Keratinocyte (primary cell): ENCODE measurements around the gene MRPS22. TPM values are rescaled to one million over a fixed set of nuclear protein-coding genes. Genes with fewer than 3 reads are reported as not detected.

Source experiments
- DNase-seq: peaks from one replicate; pipeline ENCODE4 v3.0.0-alpha.2; 2011; ENCODE audit warnings: low read depth, missing footprints, low spot score
- FAIRE-seq: peaks from 2 replicates; lab custom pipeline; 2011; peaks lifted over from hg19 to GRCh38; lab: Jason Lieb, UNC
- H2AFZ ChIP-seq: 2 replicates; pipeline ENCODE4 v1.6.0; 2012; ENCODE audit warnings: low read length, control low read depth, inconsistent platforms; ENCODE audit not compliant: control insufficient read depth
- H3K27ac ChIP-seq: 2 replicates; pipeline ENCODE4 v1.5.1; 2011; ENCODE audit warnings: low read length; ENCODE audit not compliant: control insufficient read depth, insufficient read depth
- H3K27me3 ChIP-seq: 3 replicates; pipeline ENCODE4 v1.6.0; 2011; ENCODE audit warnings: low read length; ENCODE audit not compliant: control insufficient read depth, insufficient read depth; ENCODE audit errors: extremely low read depth
- H3K36me3 ChIP-seq, 2 experiments: 2 replicates in 1 of 2; 3 replicates in 1 of 2; pipeline ENCODE4 v1.5.1; 2011; ENCODE audit warnings: low read length in 2 of 2, mild to moderate bottlenecking in 1 of 2; ENCODE audit not compliant: control insufficient read depth in 2 of 2, insufficient read depth in 2 of 2; ENCODE audit errors: extremely low read depth in 1 of 2
- H3K4me1 ChIP-seq: 3 replicates; pipeline ENCODE4 v1.5.1; 2011; ENCODE audit warnings: low read length; ENCODE audit not compliant: control insufficient read depth, insufficient read depth; ENCODE audit errors: extremely low read depth
- H3K4me2 ChIP-seq: 3 replicates; pipeline ENCODE4 v1.6.0; 2011; ENCODE audit warnings: low read depth, low read length; ENCODE audit not compliant: control insufficient read depth, insufficient read depth; ENCODE audit errors: extremely low read depth
- H3K4me3 ChIP-seq, 3 experiments: fragments of 200-600 bp in 1 of 3; sonication (generic) in 1 of 3; 2 replicates in 2 of 3; 3 replicates in 1 of 3; pipeline ENCODE4 v1.5.1; 2011 to 2016; ENCODE audit warnings: low read length in 3 of 3, mild to moderate bottlenecking in 3 of 3, control low read depth in 2 of 3, inconsistent platforms in 1 of 3, low read depth in 1 of 3, mixed read lengths in 1 of 3, mixed run types in 1 of 3, moderate library complexity in 1 of 3; ENCODE audit not compliant: control insufficient read depth in 2 of 3, insufficient read depth in 2 of 3; ENCODE audit errors: extremely low read depth in 1 of 3
- H3K79me2 ChIP-seq: 2 replicates; pipeline ENCODE4 v1.6.0; 2012; ENCODE audit warnings: low read length; ENCODE audit not compliant: control insufficient read depth, insufficient read depth
- H3K9ac ChIP-seq: 3 replicates; pipeline ENCODE4 v1.6.0; 2011; ENCODE audit warnings: low read length; ENCODE audit not compliant: control insufficient read depth, insufficient read depth; ENCODE audit errors: extremely low read depth
- H3K9me1 ChIP-seq: 3 replicates; pipeline ENCODE4 v1.6.0; 2011; ENCODE audit warnings: low read length; ENCODE audit not compliant: control insufficient read depth, insufficient read depth; ENCODE audit errors: extremely low read depth
- H3K9me3 ChIP-seq: 2 replicates; pipeline ENCODE4 v1.5.1; 2012; ENCODE audit warnings: low read depth, low read length; ENCODE audit not compliant: control insufficient read depth
- H4K20me1 ChIP-seq: 3 replicates; pipeline ENCODE4 v1.6.0; 2011; ENCODE audit warnings: low read length; ENCODE audit not compliant: control insufficient read depth, insufficient read depth; ENCODE audit errors: extremely low read depth
- CTCF ChIP-seq, 3 experiments: IDR thresholded peaks in 1 of 3; conservative IDR thresholded peaks in 1 of 3; optimal IDR thresholded peaks in 1 of 3; 2 replicates in 2 of 3; 3 replicates in 1 of 3; pipeline versions ENCODE3 to v1.5.1; 2011; ENCODE audit warnings: low read length in 3 of 3, mild to moderate bottlenecking in 3 of 3, moderate library complexity in 2 of 3, control low read depth in 1 of 3, inconsistent platforms in 1 of 3; ENCODE audit not compliant: insufficient read depth in 2 of 3; ENCODE audit errors: extremely low read depth in 1 of 3
- EZH2 ChIP-seq: IDR thresholded peaks from one replicate; pipeline ENCODE4 v1.6.1; 2012; ENCODE audit warnings: inconsistent platforms, mild to moderate bottlenecking, low read length, moderate library complexity
- dilution Hi-C: fragments of 300-500 bp; cut with MboI; formaldehyde crosslinking; loops from one replicate; pipeline ENCODE4 v1.7.0; 2020; ENCODE audit warnings: low sequenced_read_pairs; ENCODE audit not compliant: extremely low pct_ligation_motif_present
- polyA plus RNA-seq, 5 experiments: library from polyadenylated mRNA; depleted of rRNA in 3 of 5; stranded (reverse) in 3 of 5; stranded (forward) in 1 of 5; unstranded in 1 of 5; fragments of >200 nt; gene quantifications; 1 replicate in 1 of 5; 2 replicates in 3 of 5; 3 replicates in 1 of 5; pipeline versions ENCODE4 v1.2.1 to v1.2.3, GENCODE V29; 2011 to 2012; ENCODE audit warnings: missing spikeins in 2 of 5, low read depth in 1 of 5, low replicate concordance in 1 of 5

The MRPS22 gene
- polyA plus RNA-seq, 1 donor (not counting 4 experiments of a cell fraction or from before 2014, with no cell fraction given) = 91.9 TPM

- Histone ChIP-seq H3K27ac (no peak overlapping the region), H3K9ac (no peak overlapping the region), H3K27me3 (no peaks in the 10 kb centered on the region), H2AFZ (no peak overlapping the region), H4K20me1 (no peaks in the 10 kb centered on the region), H3K9me3 (no peaks in the 10 kb centered on the region), H3K4me1 (peaks cover 25% of the 10 kb centered on the region), H3K79me2 (no peaks in the 10 kb centered on the region), H3K4me2 (no peak overlapping the region), H3K4me3 (no peak overlapping the region), H3K36me3 (no peaks in the 10 kb centered on the region), H3K9me1 (no peaks in the 10 kb centered on the region)
- no peak for TF ChIP-seq CTCF (optimal IDR thresholded peaks at IDR 0.05 in 1 of 3, IDR thresholded peaks at IDR 0.05 in 1 of 3, conservative IDR thresholded peaks at IDR 0.05 in 1 of 3; ENCODE audit: extremely low read depth in 1 of 3, insufficient read depth in 2 of 3, low read length in 3 of 3)
- no peak for TF ChIP-seq EZH2
- FAIRE-seq (no peak), DNase-seq (no peak)
- dilution Hi-C loops = loop anchor here (25.0 kb wide), 2 partner anchors 194 to 369 kb away; partner anchors contain the start of genes FOXL2 and FOXL2NB
Measured at GRCh38 chr3:139306078-139306477, 37.7 kb upstream of the MRPS22 start.

GRCh38 chr3:139307072-139307491, 36.7 kb upstream of the MRPS22 start:
- H3K9me3 ChIP-seq = no peaks in the 10 kb centered on the region
- no peak for FAIRE-seq
- no peaks in the 10 kb centered on the region for H4K20me1 ChIP-seq
- dilution Hi-C loops = loop anchor here (25.0 kb wide), 2 partner anchors 195 to 370 kb away; partner anchors contain the start of genes FOXL2 and FOXL2NB
- no peak for DNase-seq
- H3K9me1 ChIP-seq = no peaks in the 10 kb centered on the region
- H3K4me1 ChIP-seq = peaks cover 19% of the 10 kb centered on the region
- H3K36me3 ChIP-seq = no peaks in the 10 kb centered on the region
- H3K27me3 ChIP-seq = no peaks in the 10 kb centered on the region
- H3K4me2 ChIP-seq = no peak overlapping the region
- no peak overlapping the region for H3K27ac ChIP-seq
- H3K4me3 ChIP-seq = no peak overlapping the region
- TF ChIP-seq EZH2 (no peak), CTCF (optimal IDR thresholded peaks at IDR 0.05 in 1 of 3, IDR thresholded peaks at IDR 0.05 in 1 of 3, conservative IDR thresholded peaks at IDR 0.05 in 1 of 3; ENCODE audit: extremely low read depth in 1 of 3, insufficient read depth in 2 of 3, low read length in 3 of 3) (no peak)
- no peaks in the 10 kb centered on the region for H3K79me2 ChIP-seq
- H3K9ac ChIP-seq = no peak overlapping the region
- no peak overlapping the region for H2AFZ ChIP-seq
